HG03064 (cell line): ENCODE measurements around the gene CGAS.
"Not testable (repeated sequence)": the region's sequence is repeated elsewhere in the genome, so short reads cannot be mapped to it uniquely, and the experiment has no call there.

Experiments used
- ATAC-seq: cut with Tn5 transposase; IDR thresholded peaks from one replicate; pipeline ENCODE4 v1.9.1; 2021; ENCODE audit warnings: low read depth; ENCODE audit not compliant: unreplicated experiment

The CGAS gene

GRCh38 chr6:73400656-73401055, 51.4 kb downstream of the CGAS start:
- no peak for ATAC-seq

DNA sequence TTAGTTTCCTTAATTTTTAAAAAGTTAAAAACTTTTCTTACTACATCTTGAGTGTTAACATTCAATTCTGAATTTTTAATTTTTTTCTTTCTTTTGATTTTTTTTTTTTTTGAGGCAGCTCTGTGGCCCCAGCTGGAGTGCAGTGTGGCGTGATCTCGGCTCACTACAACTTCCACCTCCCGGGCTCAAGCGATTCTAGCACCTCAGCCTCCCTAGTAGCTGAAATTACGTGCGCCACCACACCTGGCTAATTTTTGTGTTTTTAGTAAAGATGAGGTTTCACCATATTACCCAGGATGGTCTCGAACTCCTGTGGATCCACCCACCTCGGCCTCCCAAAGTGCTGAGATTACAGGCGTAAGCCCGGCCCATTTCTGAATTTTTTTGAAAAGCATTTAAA, 56.2 kb downstream of the CGAS start:
- no peak for ATAC-seq

DNA sequence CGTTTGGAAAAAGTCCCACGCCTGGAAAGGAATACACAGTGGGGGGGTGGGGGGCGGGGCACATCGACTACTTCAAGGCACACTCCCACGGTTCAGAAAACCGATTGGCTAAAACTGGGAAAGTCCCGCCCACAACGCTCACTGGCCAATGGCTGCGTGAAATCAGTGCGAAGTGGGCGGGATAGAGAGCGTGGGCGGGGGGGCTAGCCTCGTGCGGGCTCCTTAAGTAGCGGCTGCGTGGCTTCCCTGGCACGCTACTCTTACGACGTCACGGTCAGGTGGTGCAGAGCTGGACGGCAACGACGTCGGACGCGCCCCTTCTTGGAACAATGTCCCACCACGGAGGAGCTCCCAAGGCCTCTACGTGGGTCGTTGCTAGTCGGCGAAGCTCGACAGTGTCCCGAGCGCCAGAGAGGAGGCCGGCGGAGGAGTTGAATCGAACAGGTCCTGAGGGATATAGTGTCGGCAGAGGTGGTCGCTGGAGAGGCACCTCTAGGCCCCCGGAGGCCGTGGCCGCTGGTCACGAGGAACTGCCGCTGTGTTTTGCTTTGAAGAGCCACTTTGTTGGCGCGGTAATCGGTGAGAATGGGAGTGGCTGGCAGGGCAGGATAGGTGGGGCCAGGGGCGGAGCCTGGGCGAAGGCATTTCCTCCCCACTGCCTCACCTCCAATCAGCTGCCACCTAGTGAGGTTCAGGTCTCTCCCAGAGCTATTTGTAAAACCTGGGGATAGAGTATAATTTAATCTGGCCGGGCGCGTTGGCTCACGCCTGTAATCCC, 57.3 kb downstream of the CGAS start, which contains the start of gene DDX43:
DDX43 (plus strand) TSS at position 252 of the 778 bp plus-strand sequence; CDS start at position 330, 78 bp downstream.
- no peak for ATAC-seq

- no peak for ATAC-seq
Measured at GRCh38 chr6:73393278-73393677, 58.8 kb downstream of the CGAS start.

DNA sequence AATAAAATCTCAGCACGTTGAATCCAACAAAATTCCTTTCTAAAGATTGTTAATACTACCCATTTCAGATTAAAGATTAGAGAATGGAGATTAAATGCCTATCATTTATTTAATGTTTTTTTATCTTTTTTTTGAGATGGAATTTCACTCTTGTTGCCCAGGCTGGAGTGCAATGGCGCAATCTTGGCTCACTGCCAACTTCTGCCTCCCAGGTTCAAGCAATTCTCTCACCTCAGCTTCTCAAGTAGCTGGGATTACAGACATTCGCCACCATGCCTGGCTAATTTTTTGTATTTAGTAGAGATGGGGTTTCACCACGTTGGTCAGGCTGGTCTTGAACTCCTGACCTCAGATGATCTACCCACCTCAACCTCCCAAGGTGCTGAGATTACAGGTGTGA, 59.9 kb downstream of the CGAS start:
- not testable (repeated sequence) for ATAC-seq

- ATAC-seq, result no peak
Measured at GRCh38 chr6:73391675-73392074, 60.4 kb downstream of the CGAS start.

DNA sequence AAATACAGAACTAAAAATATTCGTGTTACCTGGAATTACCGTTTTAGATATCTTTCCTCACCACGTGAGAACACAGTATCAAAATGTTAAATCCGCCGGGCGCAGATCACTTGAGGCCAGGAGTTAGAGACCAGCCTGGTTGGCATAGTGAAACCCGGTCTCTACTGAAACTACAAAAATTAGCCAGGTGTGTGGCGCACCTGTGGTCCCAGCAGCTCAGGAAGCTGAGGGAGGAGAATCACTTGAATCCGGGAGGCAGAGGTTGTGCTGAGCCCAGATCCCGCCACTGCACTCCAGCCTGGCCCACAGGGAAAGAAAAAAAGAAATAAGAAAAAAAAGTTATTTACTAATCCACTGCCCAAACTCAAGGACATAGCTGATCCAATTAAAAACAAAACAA, 62.2 kb downstream of the CGAS start:
- no peak for ATAC-seq

- peak; percentile 86 for ATAC-seq
Measured at GRCh38 chr6:73388800-73389512, 63.1 kb downstream of the CGAS start.

GRCh38 chr6:73388433-73388799, 63.7 kb downstream of the CGAS start:
- ATAC-seq, result peak; percentile 16

DNA sequence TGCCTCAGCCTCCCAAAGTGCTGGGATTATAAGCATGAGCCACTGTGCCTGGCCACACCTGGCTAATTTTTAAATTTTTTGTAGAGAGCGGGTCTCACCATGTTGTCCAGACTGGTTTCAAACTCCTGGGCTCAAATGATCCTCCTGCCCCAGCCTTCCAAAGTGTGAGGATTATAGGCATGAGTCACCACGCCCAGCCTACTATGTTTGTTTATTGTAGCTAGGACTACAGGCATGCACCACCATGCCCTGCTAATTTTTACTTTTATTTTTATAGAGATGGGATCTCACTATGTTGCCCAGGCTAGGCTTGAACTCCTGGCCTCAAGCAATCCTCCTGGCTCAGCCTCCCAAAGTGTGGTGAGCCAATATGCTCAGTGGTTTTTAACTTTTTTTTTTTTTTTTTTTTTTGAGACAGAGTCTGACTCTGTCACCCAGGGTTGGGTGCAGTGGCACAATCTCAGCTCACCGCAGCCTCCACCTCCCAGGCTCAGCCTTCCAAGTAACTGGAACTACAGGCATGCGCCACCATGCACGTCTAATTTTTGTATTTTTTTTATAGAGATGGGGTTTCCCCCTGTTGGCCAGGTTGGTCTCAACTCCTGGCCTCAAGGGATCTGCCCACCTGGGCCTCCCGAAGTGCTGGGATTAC, 69.5 kb downstream of the CGAS start:
- ATAC-seq, result no peak

- ATAC-seq, result not testable (repeated sequence)
Measured at GRCh38 chr6:73381531-73381930, 70.6 kb downstream of the CGAS start.

DNA sequence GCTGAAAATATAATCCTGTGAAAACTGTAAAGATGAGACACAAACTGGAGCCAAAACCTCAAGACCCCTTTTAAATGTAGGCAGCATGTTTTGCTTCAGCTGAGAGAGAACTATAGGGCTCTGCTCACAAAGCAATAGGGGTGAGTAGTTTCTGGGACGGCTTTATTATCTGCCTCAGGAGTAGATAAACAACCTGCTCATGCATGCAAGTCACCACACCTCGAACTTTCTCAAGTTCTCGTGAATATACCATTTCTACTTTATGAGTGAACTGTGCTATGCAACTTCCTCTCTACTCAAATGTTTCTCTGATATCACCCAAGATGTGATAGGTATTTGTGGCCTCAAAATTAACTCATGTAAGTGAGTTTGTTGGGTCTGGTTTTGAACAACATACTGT, 74.9 kb downstream of the CGAS start:
- ATAC-seq, result no peak

DNA sequence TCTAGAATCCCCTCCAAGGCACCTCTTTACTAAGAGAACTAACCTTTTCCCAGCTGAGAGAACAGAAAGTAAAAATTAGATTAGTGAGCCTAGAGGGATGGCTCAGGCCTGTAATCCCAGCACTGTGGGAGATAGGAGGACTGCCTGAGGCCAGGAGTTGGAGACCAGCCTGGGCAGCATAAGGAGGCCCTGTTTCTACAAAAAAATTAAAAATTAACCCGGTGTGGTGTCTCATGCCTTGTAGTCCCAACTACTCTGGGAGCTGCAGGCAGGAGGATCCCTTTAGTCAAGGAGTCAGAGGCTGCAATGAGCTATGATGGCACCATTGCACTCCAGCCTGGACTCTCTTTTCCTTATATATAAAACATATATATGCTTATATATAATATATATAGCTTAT, 76.9 kb downstream of the CGAS start:
- ATAC-seq, result no peak
